H1 (cell line): ENCODE measurements around the gene TMEM255B. TPM values are rescaled to one million over a fixed set of nuclear protein-coding genes. Genes with fewer than 3 reads are reported as not detected.

Experiments
- ASH2L ChIP-seq: fragments of 200-600, 300-600 bp; sonication (generic); IDR thresholded peaks from one replicate; pipeline ENCODE4 v1.7.1; 2017; ENCODE audit warnings: low read length
- CHD7 ChIP-seq: fragments of 300-600 bp; sonication (generic); IDR thresholded peaks from 2 replicates; pipeline ENCODE4 v1.7.1; 2012; ENCODE audit warnings: low read length, moderate library complexity, mild to moderate bottlenecking, inconsistent platforms; ENCODE audit not compliant: insufficient replicate concordance
- SIN3A ChIP-seq, 2 experiments: IDR thresholded peaks in 1 of 2; conservative IDR thresholded peaks in 1 of 2; 2 replicates each; pipeline ENCODE4 v1.6.1; 2011 to 2012; ENCODE audit warnings: low read length in 2 of 2, improper control_type of control experiment in 1 of 2, low read depth in 1 of 2, mild to moderate bottlenecking in 1 of 2
- ZNF274 ChIP-seq: IDR thresholded peaks from 2 replicates; pipeline ENCODE4 v1.7.0; 2012; ENCODE audit warnings: low read length, borderline replicate concordance; ENCODE audit errors: extremely low read depth
- polyA plus RNA-seq, 7 experiments: library from polyadenylated mRNA; depleted of rRNA in 3 of 7; stranded (reverse) in 5 of 7; unstranded in 2 of 7; fragments of >200 nt in 5 of 7; fragments of 200-250 nt in 2 of 7; gene quantifications; 1 replicate in 5 of 7; 2 replicates in 1 of 7; 4 replicates in 1 of 7; pipeline versions ENCODE4 v1.2.1 to v1.2.3, GENCODE V29; 2011 to 2013; ENCODE audit warnings: missing spikeins in 2 of 7, mixed read lengths in 2 of 7
- total RNA-seq: library from RNA; stranded (reverse); fragmentation: NEBNext Ultra II Directional; extraction: Animal tissue kit (Norgen Biotek cat#: 25700); gene quantifications from 2 replicates; pipeline ENCODE4 v1.2.1, GENCODE V29; 2021

TMEM255B gene
- total and polyA plus RNA-seq, 2 of the 8 experiments (the other 6 are each of a cell fraction or from before 2014, with no cell fraction given), result 3.4 to 4.4 TPM

DNA sequence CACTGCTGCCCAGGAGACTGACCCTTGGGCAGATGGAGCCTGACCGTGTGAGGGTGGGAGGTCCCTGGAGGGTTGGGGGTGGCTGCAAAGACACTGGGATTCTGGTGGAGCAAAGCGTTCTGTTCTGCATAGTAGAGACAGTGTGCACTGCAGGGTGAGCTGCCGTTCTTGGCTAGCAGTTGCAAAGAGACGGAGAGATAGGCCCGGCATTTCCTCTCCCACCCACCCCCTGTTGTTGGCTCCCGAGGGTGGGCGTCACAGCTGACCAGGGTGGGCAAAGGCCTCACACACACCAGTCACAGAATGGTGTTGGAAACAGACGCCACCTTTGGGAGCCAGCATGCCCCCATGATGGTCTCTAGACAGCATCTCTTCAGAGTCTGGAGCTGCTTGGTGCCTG, 11.4 kb downstream of the TMEM255B start (continued):
- TF ChIP-seq CHD7, result no peak
- no peak for TF ChIP-seq SIN3A (conservative IDR thresholded peaks at IDR 0.05 in 1 of 2, IDR thresholded peaks at IDR 0.05 in 1 of 2; ENCODE audit: low read depth in 1 of 2, low read length in 2 of 2)
- TF ChIP-seq ZNF274, result no peak
- TF ChIP-seq ASH2L, result no peak
